H1 (cell line): ENCODE results near the gene WRAP73. TPM values are rescaled to one million over a fixed set of nuclear protein-coding genes. Genes with fewer than 3 reads are reported as not detected.
A peak's percentile ranks its signal among the peaks of the same experiment; 100 is the strongest.

Source experiments
- CTCF ChIA-PET: fragments of 300-600 bp; sonication (Branson Sonifier 250); formaldehyde crosslinking; loops from one replicate; lab custom pipeline; 2021; ENCODE audit not compliant: partially characterized antibody; lab: Charles Lee
- POLR2A ChIA-PET: fragments of 300-600 bp; sonication (Branson Sonifier 250); formaldehyde crosslinking; loops from one replicate; lab custom pipeline; 2021; ENCODE audit warnings: inconsistent platforms; ENCODE audit not compliant: partially characterized antibody; lab: Charles Lee
- DNase-seq, 2 experiments: peaks; one replicate each; pipeline versions ENCODE4 v3.0.0 to v3.0.0-alpha.2; 2010 to 2022; ENCODE audit warnings: low spot score in 2 of 2, low read depth in 1 of 2, mixed read lengths in 1 of 2
- FAIRE-seq: peaks from 2 replicates; lab custom pipeline; 2011; peaks lifted over from hg19 to GRCh38; lab: Jason Lieb, UNC
- H2AFZ ChIP-seq: 2 replicates; pipeline ENCODE4 v1.8.1; 2012; ENCODE audit warnings: low read length, inconsistent platforms
- H2AK5ac ChIP-seq: 2 replicates; pipeline ENCODE4 v1.6.1; 2013; ENCODE audit warnings: low read depth, low read length
- H2BK120ac ChIP-seq: replicated peaks from 2 replicates; pipeline ENCODE3; 2013; ENCODE audit warnings: low read depth, low read length, inconsistent platforms
- H2BK12ac ChIP-seq: 2 replicates; pipeline ENCODE4 v1.6.1; 2013; ENCODE audit warnings: low read depth, low read length
- H2BK15ac ChIP-seq: 2 replicates; pipeline ENCODE4 v1.6.1; 2013; ENCODE audit warnings: low read length
- H2BK20ac ChIP-seq: 2 replicates; pipeline ENCODE4 v1.6.1; 2013; ENCODE audit warnings: low read length
- H2BK5ac ChIP-seq: 2 replicates; pipeline ENCODE4 v1.6.1; 2013; ENCODE audit warnings: low read depth, low read length
- H3K14ac ChIP-seq: 2 replicates; pipeline ENCODE4 v1.6.1; 2013; ENCODE audit warnings: inconsistent platforms; ENCODE audit not compliant: insufficient read length
- H3K18ac ChIP-seq: 2 replicates; pipeline ENCODE4 v1.6.1; 2013; ENCODE audit warnings: low read length; ENCODE audit errors: extremely low read depth
- H3K23ac ChIP-seq: 2 replicates; pipeline ENCODE4 v1.6.1; 2013; ENCODE audit warnings: inconsistent platforms; ENCODE audit not compliant: insufficient read length
- H3K23me2 ChIP-seq: 2 replicates; pipeline ENCODE4 v1.6.1; 2013; ENCODE audit warnings: low read depth, low read length
- H3K27ac ChIP-seq: 2 replicates; pipeline ENCODE4 v1.6.1; 2011; ENCODE audit warnings: low read depth, low read length, inconsistent platforms
- H3K27me3 ChIP-seq, 4 experiments: replicated peaks in 1 of 4; 1 replicate in 1 of 4; 2 replicates in 3 of 4; pipeline versions ENCODE4 v1.6.1 to v1.8.1; 2011 to 2013; ENCODE audit warnings: low read length in 3 of 4, mild to moderate bottlenecking in 3 of 4, inconsistent platforms in 2 of 4, mixed read lengths in 2 of 4, moderate library complexity in 1 of 4; ENCODE audit not compliant: control insufficient read depth in 3 of 4, insufficient read depth in 3 of 4; ENCODE audit errors: extremely low read depth in 1 of 4
- H3K36me3 ChIP-seq, 4 experiments: 2 replicates each; pipeline versions ENCODE4 v1.6.1 to v1.8.1; 2011 to 2013; ENCODE audit warnings: mild to moderate bottlenecking in 4 of 4, low read length in 3 of 4, moderate library complexity in 2 of 4, control low read depth in 1 of 4, inconsistent platforms in 1 of 4; ENCODE audit not compliant: insufficient read depth in 4 of 4, control insufficient read depth in 2 of 4
- H3K4ac ChIP-seq: replicated peaks from 2 replicates; pipeline ENCODE3; 2013; ENCODE audit warnings: low read length, low read depth, mixed read lengths, inconsistent platforms; ENCODE audit not compliant: insufficient read length
- H3K4me1 ChIP-seq, 4 experiments: replicated peaks in 1 of 4; 1 replicate in 1 of 4; 2 replicates in 3 of 4; pipeline versions ENCODE4 v1.6.1 to v1.8.1; 2011 to 2013; ENCODE audit warnings: low read length in 3 of 4, inconsistent platforms in 2 of 4, mixed read lengths in 1 of 4; ENCODE audit not compliant: insufficient read depth in 4 of 4, control insufficient read depth in 3 of 4
- H3K4me2 ChIP-seq, 2 experiments: 2 replicates each; pipeline versions ENCODE4 v1.6.1 to v1.8.1; 2011 to 2013; ENCODE audit warnings: low read depth in 2 of 2, low read length in 2 of 2, control low read depth in 1 of 2, inconsistent platforms in 1 of 2, mild to moderate bottlenecking in 1 of 2; ENCODE audit not compliant: insufficient read depth in 1 of 2
- H3K4me3 ChIP-seq, 4 experiments: fragments of 200-600, 300-600 bp in 1 of 4; sonication (generic), shearing (Covaris generic), sonication (Bioruptor Twin) in 1 of 4; 2 replicates each; pipeline versions ENCODE4 v1.5.1 to v1.8.1; 2011 to 2016; ENCODE audit warnings: low read length in 4 of 4, low read depth in 3 of 4, control low read depth in 2 of 4, inconsistent platforms in 2 of 4, mild to moderate bottlenecking in 2 of 4, mixed read lengths in 1 of 4, moderate library complexity in 1 of 4; ENCODE audit not compliant: insufficient read depth in 2 of 4; ENCODE audit errors: extremely low read depth in 1 of 4
- H3K56ac ChIP-seq: replicated peaks from 2 replicates; pipeline ENCODE3; 2013; ENCODE audit warnings: low read depth, mild to moderate bottlenecking, mixed read lengths, low read length, inconsistent platforms; ENCODE audit not compliant: insufficient read length
- H3K79me1 ChIP-seq: 2 replicates; pipeline ENCODE4 v1.6.1; 2013; ENCODE audit warnings: low read depth, low read length, control low read depth
- H3K79me2 ChIP-seq, 2 experiments: 2 replicates each; pipeline versions ENCODE4 v1.6.1 to v1.8.1; 2012 to 2013; ENCODE audit warnings: low read length in 2 of 2, mild to moderate bottlenecking in 2 of 2, inconsistent platforms in 1 of 2; ENCODE audit not compliant: insufficient read depth in 2 of 2, control insufficient read depth in 1 of 2
- H3K9ac ChIP-seq, 4 experiments: replicated peaks in 1 of 4; 1 replicate in 1 of 4; 2 replicates in 3 of 4; pipeline versions ENCODE4 v1.6.1 to v1.8.1; 2011 to 2013; ENCODE audit warnings: low read depth in 3 of 4, low read length in 3 of 4, control low read depth in 2 of 4, mild to moderate bottlenecking in 2 of 4, moderate library complexity in 2 of 4, inconsistent platforms in 1 of 4; ENCODE audit errors: extremely low read depth in 1 of 4
- H3K9me3 ChIP-seq, 2 experiments: 2 replicates each; pipeline versions ENCODE4 v1.6.1 to v1.8.1; 2012 to 2013; ENCODE audit warnings: mild to moderate bottlenecking in 2 of 2, moderate library complexity in 2 of 2, control low read depth in 1 of 2, inconsistent platforms in 1 of 2, low read depth in 1 of 2, low read length in 1 of 2, mixed read lengths in 1 of 2; ENCODE audit not compliant: insufficient read depth in 2 of 2
- H4K20me1 ChIP-seq, 2 experiments: replicated peaks in 1 of 2; 2 replicates each; pipeline versions ENCODE3 to v1.8.1; 2011 to 2013; ENCODE audit warnings: inconsistent platforms in 2 of 2, low read length in 2 of 2, mild to moderate bottlenecking in 1 of 2; ENCODE audit not compliant: insufficient read depth in 2 of 2, control insufficient read depth in 1 of 2
- H4K5ac ChIP-seq: 2 replicates; pipeline ENCODE4 v1.6.1; 2013; ENCODE audit warnings: low read length, low read depth, mixed read lengths, inconsistent platforms; ENCODE audit not compliant: insufficient read length
- H4K8ac ChIP-seq: 2 replicates; pipeline ENCODE4 v1.8.0; 2013; ENCODE audit warnings: mild to moderate bottlenecking, moderate library complexity, low read length, inconsistent platforms; ENCODE audit not compliant: insufficient read depth; ENCODE audit errors: extremely low read depth
- H4K91ac ChIP-seq: replicated peaks from 2 replicates; pipeline ENCODE3; 2013; ENCODE audit warnings: low read length, mixed read lengths, inconsistent platforms; ENCODE audit not compliant: insufficient read length
- CBX5 ChIP-seq: fragments of 300-800, 300-1000 bp; sonication (generic); IDR thresholded peaks from 2 replicates; pipeline ENCODE4 v1.7.1; 2016; ENCODE audit warnings: antibody characterized with exemption, low read length, low read depth
- CBX8 ChIP-seq: fragments of 300-800, 300-1000 bp; sonication (generic); IDR thresholded peaks from 2 replicates; pipeline ENCODE4 v1.7.1; 2016; ENCODE audit warnings: low read depth, low read length, borderline replicate concordance
- CTBP2 ChIP-seq: IDR thresholded peaks from 2 replicates; pipeline ENCODE4 v1.7.0; 2011; ENCODE audit warnings: borderline replicate concordance, mild to moderate bottlenecking, moderate library complexity, mixed read lengths, low read length; ENCODE audit not compliant: insufficient read depth, insufficient read length
- GABPA ChIP-seq: IDR thresholded peaks from 2 replicates; pipeline ENCODE4 v1.6.1; 2011; ENCODE audit warnings: mild to moderate bottlenecking, low read length, moderate library complexity, borderline replicate concordance; ENCODE audit not compliant: insufficient read depth
- HDAC6 ChIP-seq: IDR thresholded peaks from one replicate; pipeline ENCODE4 v1.7.1; 2012; ENCODE audit warnings: low read depth, mild to moderate bottlenecking, inconsistent platforms, low read length, moderate library complexity
- JUN ChIP-seq: IDR thresholded peaks from 2 replicates; pipeline ENCODE4 v1.6.1; 2011; ENCODE audit warnings: low read depth, mild to moderate bottlenecking, improper control_type of control experiment, low read length
- JUND ChIP-seq: IDR thresholded peaks from 2 replicates; pipeline ENCODE4 v1.6.1; 2011; ENCODE audit warnings: mild to moderate bottlenecking, improper control_type of control experiment, low read length
- KDM1A ChIP-seq: fragments of 200-600, 300-600 bp; sonication (generic); IDR thresholded peaks from 2 replicates; pipeline ENCODE4 v1.7.1; 2016; ENCODE audit warnings: mild to moderate bottlenecking, low read length, borderline replicate concordance
- POLR2A ChIP-seq, 2 experiments: IDR thresholded peaks; 1 replicate in 1 of 2; 2 replicates in 1 of 2; pipeline ENCODE4 v1.6.1; 2011; ENCODE audit warnings: low read depth in 2 of 2, low read length in 2 of 2, mild to moderate bottlenecking in 2 of 2; ENCODE audit errors: control extremely low read depth in 1 of 2
- RNF2 ChIP-seq: fragments of 200-900, 300-1000 bp; sonication (generic); IDR thresholded peaks from 2 replicates; pipeline ENCODE4 v1.7.1; 2016; ENCODE audit warnings: borderline replicate concordance, low read depth, mild to moderate bottlenecking, antibody characterized with exemption, low read length; ENCODE audit not compliant: poor library complexity, severe bottlenecking; ENCODE audit errors: missing control alignments
- SIRT6 ChIP-seq: IDR thresholded peaks from one replicate; pipeline ENCODE4 v1.7.1; 2012; ENCODE audit warnings: low read length, inconsistent platforms
- WGBS, 2 experiments: shearing (Covaris generic) in 1 of 2; methylation state at CpG; one replicate each; pipeline versions ENCODE4 v1.1.6 to v1.1.7; 2013 to 2015; ENCODE audit warnings: low lambda C conversion rate in 2 of 2, mixed read lengths in 2 of 2, inconsistent platforms in 1 of 2, low coverage in 1 of 2, missing lambda C conversion rate in 1 of 2; ENCODE audit not compliant: insufficient replicate concordance in 2 of 2, insufficient coverage in 1 of 2, insufficient read length in 1 of 2; ENCODE audit errors: extremely low coverage in 1 of 2, missing lambda C conversion rate in 1 of 2; 5-methylcytosine and 5-hydroxymethylcytosine counted together
- polyA plus RNA-seq, 7 experiments: library from polyadenylated mRNA; depleted of rRNA in 3 of 7; stranded (reverse) in 5 of 7; unstranded in 2 of 7; fragments of >200 nt in 5 of 7; fragments of 200-250 nt in 2 of 7; gene quantifications; 1 replicate in 5 of 7; 2 replicates in 1 of 7; 4 replicates in 1 of 7; pipeline versions ENCODE4 v1.2.1 to v1.2.3, GENCODE V29; 2011 to 2013; ENCODE audit warnings: missing spikeins in 2 of 7, mixed read lengths in 2 of 7
- total RNA-seq: library from RNA; stranded (reverse); fragmentation: NEBNext Ultra II Directional; extraction: Animal tissue kit (Norgen Biotek cat#: 25700); gene quantifications from 2 replicates; pipeline ENCODE4 v1.2.1, GENCODE V29; 2021

The WRAP73 gene
- total and polyA plus RNA-seq, 2 of the 8 experiments (the other 6 are each of a cell fraction or from before 2014, with no cell fraction given): 30.3 to 50.7 TPM

DNA sequence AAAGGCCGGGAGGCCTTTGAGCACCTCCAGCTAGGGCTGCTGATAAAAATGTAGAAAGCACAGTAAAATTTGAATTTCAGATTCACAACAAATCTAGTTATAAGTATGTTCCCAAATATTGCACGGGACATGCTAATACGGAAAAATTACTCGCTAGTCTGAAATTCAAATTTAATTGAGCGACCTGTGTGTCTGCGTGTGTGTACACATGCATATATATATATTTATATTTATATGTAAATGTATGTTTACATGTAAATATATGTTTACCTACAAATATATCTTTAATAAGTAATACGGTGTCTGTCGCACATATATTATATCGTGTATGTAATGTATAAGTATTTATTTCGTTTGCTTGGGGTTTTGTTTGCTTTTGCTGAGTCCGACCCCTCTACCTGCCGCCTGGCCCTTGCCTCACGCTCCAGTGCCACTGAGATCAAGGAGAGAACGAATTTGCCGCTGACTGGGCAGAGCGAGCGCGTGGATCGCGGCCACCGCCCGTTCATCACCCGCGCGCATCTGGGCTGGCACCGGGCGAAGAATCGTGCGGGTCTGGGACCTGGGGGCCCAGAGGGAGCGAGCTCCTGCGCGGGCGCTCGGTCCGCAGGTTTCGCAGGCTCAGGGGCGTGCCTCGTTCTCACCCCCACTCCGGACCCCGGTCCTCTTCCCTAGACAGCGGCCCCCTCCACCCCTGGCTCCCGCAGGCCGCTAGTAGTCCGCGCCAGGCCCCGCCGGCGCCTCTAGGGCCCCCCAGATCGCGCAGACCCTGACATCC, 534 bp upstream of the WRAP73 start:
- no peaks in the 10 kb centered on the region for H3K9me3 ChIP-seq
- H4K20me1 ChIP-seq: peaks cover 0 to 4% of the 10 kb centered on the region in 2 experiments
- 10% methylated on average over 48 of the region's 50 CpGs; no CpG with 5 or more reads in 1 of the 2 experiments for WGBS, 2 experiments
- peak overlapping the region; percentile 77 to 81 for H3K4me2 ChIP-seq
- no peak overlapping the region for H2BK20ac ChIP-seq
- no peak overlapping the region for H4K91ac ChIP-seq
- peaks cover 44 to 57% (median 54%) of the 10 kb centered on the region in 4 experiments for H3K27me3 ChIP-seq
- no peak overlapping the region for H2BK120ac ChIP-seq
- H3K4me3 ChIP-seq: peak overlapping the region; percentile 55 to 97 (median 86)
- FAIRE-seq (no peak), DNase-seq (no peak)
- no peak overlapping the region for H4K8ac ChIP-seq
- no peak overlapping the region for H3K56ac ChIP-seq
- no peak overlapping the region for H3K9ac ChIP-seq
- no peak overlapping the region for H3K27ac ChIP-seq
- H3K14ac ChIP-seq: no peak overlapping the region
- no peak overlapping the region for H2AK5ac ChIP-seq
- peaks cover 0 to 21% (median 3%) of the 10 kb centered on the region in 4 experiments; a peak in 5 of 7 replicates for H3K4me1 ChIP-seq
- ChIA-PET CTCF (interaction anchor here (0.8 to 3.0 kb wide), 6 partner anchors 11 to 198 kb away, joined by 4 to 16 read pairs (median 6); no protein-coding TSS in a partner anchor), POLR2A (interaction anchor here (0.7 to 1.2 kb wide), 3 partner anchors 21 to 224 kb away, joined by 3 to 5 read pairs (median 3); partner anchors contain the start of gene ARHGEF16)
- no peak overlapping the region for H2BK5ac ChIP-seq
- peaks cover 20% of the 10 kb centered on the region; the same call in 1 of the 2 replicates for H3K23me2 ChIP-seq
- peaks cover 3% of the 10 kb centered on the region; the same call in 1 of the 2 replicates for H3K79me1 ChIP-seq
- peaks cover 0 to 16% (median 12%) of the 10 kb centered on the region in 4 experiments; a peak in 4 of 8 replicates for H3K36me3 ChIP-seq
- H2BK15ac ChIP-seq: no peak overlapping the region
- peaks cover 0 to 9% of the 10 kb centered on the region in 2 experiments; a peak in 1 of 4 replicates for H3K79me2 ChIP-seq
- no peak overlapping the region for H3K4ac ChIP-seq
- no peak overlapping the region for H2AFZ ChIP-seq
- no peak overlapping the region; the same call in 1 of the 2 replicates for H3K18ac ChIP-seq
- H3K23ac ChIP-seq: no peak overlapping the region
- no peak overlapping the region for H4K5ac ChIP-seq
- peak overlapping the region; percentile 60; the same call in 1 of the 2 replicates for H2BK12ac ChIP-seq
- TF ChIP-seq KDM1A: no peak
- TF ChIP-seq CBX8: peak; percentile 96; the same call in 1 of the 2 replicates
- TF ChIP-seq SIRT6: no peak
- TF ChIP-seq CBX5: no peak
- TF ChIP-seq GABPA: no peak
- TF ChIP-seq HDAC6: no peak
- TF ChIP-seq POLR2A (IDR thresholded peaks at IDR 0.05; ENCODE audit: control extremely low read depth in 1 of 2, low read depth in 2 of 2, low read length in 2 of 2): no peak
- TF ChIP-seq CTBP2: no peak
- no peak for TF ChIP-seq JUND
- peak; percentile 95 for TF ChIP-seq RNF2
- TF ChIP-seq JUN: no peak
